Epithelial cell of proximal tubule (primary cell): ENCODE data around the gene UGT1A6. TPM values are rescaled to one million over a fixed set of nuclear protein-coding genes. Genes with fewer than 3 reads are reported as not detected.

Experiments used
- DNase-seq: peaks from one replicate; pipeline ENCODE4 v3.0.0-alpha.2; 2011; ENCODE audit warnings: low read depth
- H3K4me3 ChIP-seq: 2 replicates; pipeline ENCODE4 v1.5.1; 2011; ENCODE audit warnings: low read depth, mild to moderate bottlenecking, low read length
- CTCF ChIP-seq: conservative IDR thresholded peaks from 2 replicates; pipeline ENCODE4 v1.5.1; 2012; ENCODE audit warnings: low read depth, mild to moderate bottlenecking, low read length
- total RNA-seq: library from RNA; depleted of rRNA; stranded (reverse); fragments of >200 nt; gene quantifications from 2 replicates; pipeline ENCODE4 v1.2.3, GENCODE V29; 2015

Gene UGT1A6
- total RNA-seq, 1 donor from 2014 or later = 0.52 TPM

- DNase-seq = no peak
- no peak overlapping the region for H3K4me3 ChIP-seq
- TF ChIP-seq CTCF = no peak
Measured at GRCh38 chr2:233803994-233804393, 111.3 kb downstream of the UGT1A6 start.

- no peak for DNase-seq
- H3K4me3 ChIP-seq = no peak overlapping the region
- peak; percentile 19 for TF ChIP-seq CTCF
Measured at GRCh38 chr2:233807215-233807865, 114.7 kb downstream of the UGT1A6 start.

- no peak overlapping the region for H3K4me3 ChIP-seq
- no peak for TF ChIP-seq CTCF
- no peak for DNase-seq
Measured at GRCh38 chr2:233807966-233808935, 115.6 kb downstream of the UGT1A6 start.

GRCh38 chr2:233810385-233810784, 117.7 kb downstream of the UGT1A6 start:
- no peak for TF ChIP-seq CTCF
- no peak for DNase-seq
- H3K4me3 ChIP-seq = no peak overlapping the region

- no peak for TF ChIP-seq CTCF
- DNase-seq = no peak
- no peak overlapping the region for H3K4me3 ChIP-seq
Measured at GRCh38 chr2:233811087-233811486, 118.4 kb downstream of the UGT1A6 start.

GRCh38 chr2:233811732-233812131, 119.0 kb downstream of the UGT1A6 start:
- H3K4me3 ChIP-seq = no peak overlapping the region

More at GRCh38 chr2:233811732-233812131, 119.0 kb downstream of the UGT1A6 start:
- no peak for DNase-seq
- no peak for TF ChIP-seq CTCF
